GM19025 (cell line): Measurements from ENCODE around the gene RNF213.
"Not testable (repeated sequence)": the region's sequence is repeated elsewhere in the genome, so short reads cannot be mapped to it uniquely, and the experiment has no call there.

ENCODE experiments used
- ATAC-seq: cut with Tn5 transposase; IDR thresholded peaks from one replicate; pipeline ENCODE4 v1.9.1; 2021; ENCODE audit warnings: mild to moderate bottlenecking, low read depth, moderate library complexity; ENCODE audit not compliant: unreplicated experiment

Gene RNF213

DNA sequence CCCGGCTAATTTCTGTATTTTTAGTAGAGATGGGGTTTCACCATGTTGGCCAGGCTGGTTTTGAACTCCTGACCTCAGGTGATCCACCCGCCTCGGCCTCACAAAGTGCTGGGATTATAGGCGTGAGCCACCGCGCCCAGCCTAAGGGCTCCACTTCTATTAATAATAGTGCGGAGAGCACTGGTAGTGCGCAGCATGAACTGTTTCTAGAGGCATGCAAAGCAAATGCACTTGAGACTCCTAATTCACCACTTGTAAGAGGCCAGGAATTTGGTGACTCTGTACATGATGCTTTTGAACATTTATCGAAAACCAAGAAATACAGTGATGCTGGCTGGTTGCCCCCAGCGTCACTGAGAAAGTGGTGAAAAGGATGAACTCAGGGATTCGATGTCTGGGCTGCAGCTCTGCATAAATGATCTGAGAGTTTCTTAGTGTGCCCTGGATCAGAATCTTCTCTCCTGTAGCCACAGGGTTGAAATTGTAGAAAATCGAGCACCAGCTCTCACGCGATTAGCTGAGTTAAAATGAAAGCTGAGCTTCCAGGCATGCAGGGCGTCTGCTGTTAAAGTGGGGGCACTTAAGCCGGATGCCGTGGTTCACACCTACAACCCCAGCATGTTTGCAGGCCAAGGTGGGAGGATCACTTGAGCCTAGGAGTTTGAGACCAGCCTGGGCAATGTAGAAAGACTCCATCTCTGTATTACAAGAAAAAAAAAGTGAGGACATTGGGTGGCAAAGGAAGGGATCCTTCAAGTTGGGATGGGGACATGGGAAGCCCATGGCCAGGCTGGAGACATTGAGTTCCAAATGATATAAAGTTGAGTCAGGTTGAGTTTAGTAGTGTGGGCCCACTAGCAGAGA lies 4.8 kb downstream of the RNF213 start:
- no peak for ATAC-seq

DNA sequence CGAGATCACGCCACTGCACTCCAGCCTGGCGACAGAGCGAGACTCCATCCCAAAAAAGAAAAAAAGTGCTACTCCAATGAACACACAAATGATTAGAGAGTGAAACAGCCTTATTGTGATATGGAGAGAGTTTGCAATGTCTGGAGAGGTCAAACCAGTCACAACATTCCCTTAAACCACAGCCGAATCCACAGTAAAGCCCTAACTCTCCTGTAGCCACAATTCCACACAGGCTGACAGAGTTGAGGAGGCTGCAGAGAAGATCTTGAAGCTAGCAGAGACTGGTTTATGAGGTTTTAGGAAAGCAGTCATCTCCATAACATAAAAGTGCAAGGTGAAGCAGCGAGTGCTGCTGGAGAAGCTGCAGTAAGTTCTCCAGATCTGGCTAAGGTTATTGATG lies 6.7 kb downstream of the RNF213 start:
- no peak for ATAC-seq

GRCh38 chr17:80268427-80268826 lies 7.8 kb downstream of the RNF213 start:
- ATAC-seq = no peak

GRCh38 chr17:80269405-80269807 lies 8.8 kb downstream of the RNF213 start:
- no peak for ATAC-seq

- ATAC-seq = no peak
These were observed 9.5 kb downstream of the RNF213 start for GRCh38 chr17:80270104-80270503.

GRCh38 chr17:80270836-80271235 lies 10.2 kb downstream of the RNF213 start:
- ATAC-seq = no peak

DNA sequence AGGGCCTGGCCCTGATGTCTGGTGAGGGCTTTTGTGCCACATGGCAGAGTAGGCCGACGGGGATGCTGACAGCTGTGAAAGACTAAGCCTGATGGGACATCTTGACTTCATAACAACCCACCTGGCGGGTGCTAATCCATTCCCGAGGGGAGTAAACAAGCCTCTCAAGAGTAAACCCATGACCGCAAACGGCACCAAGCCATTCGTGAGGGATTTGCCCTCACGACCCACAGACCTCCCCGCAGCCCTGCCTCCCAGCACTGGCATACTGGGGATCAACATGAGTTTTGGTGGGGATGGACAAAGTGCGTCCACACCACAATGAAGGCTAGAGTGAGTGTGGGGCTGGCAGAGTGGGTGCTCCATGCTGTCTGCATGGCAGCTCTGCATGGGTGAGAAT lies 11.7 kb downstream of the RNF213 start:
- ATAC-seq = no peak

DNA sequence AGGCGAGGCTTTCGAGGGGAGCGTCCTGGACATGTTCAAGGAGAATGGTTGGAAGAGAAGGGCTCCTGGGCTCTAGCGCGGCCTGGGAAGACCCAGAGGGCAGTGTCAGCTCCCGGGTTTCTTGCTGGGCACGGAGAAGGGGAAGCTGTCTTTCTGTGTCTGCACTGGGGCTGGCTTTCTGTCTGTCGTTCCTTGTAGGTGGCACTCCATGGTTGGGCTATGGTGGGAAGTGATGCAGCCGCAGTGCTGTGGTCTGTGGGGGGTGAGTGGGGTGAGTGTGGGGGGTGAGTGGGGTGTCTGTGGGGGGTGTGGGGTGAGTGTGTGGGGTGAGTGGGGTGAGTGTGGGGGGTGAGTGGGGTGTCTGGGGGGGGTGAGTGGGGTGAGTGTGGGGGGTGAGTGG lies 13.7 kb downstream of the RNF213 start:
- no peak for ATAC-seq

- ATAC-seq = no peak
These were observed 14.3 kb downstream of the RNF213 start for GRCh38 chr17:80274871-80275449.

DNA sequence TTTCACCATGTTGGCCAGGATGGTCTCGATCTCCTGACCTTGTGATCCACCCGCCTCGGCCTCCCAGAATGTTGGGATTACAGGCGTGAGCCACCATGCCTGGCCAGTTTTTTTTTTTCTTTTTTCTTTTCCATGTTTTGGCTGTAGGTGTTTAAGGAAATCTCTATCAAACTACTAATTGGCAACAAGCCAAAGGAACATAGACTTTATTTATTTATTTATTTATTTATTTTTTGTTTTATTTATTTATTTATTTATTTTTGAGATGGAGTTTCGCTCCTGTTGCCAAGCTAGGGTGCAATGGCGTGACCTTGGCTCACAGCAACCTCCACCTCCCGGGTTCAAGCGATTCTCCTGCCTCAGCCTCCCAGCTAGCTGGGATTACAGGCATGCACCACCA lies 15.2 kb downstream of the RNF213 start:
- not testable (repeated sequence) for ATAC-seq

DNA sequence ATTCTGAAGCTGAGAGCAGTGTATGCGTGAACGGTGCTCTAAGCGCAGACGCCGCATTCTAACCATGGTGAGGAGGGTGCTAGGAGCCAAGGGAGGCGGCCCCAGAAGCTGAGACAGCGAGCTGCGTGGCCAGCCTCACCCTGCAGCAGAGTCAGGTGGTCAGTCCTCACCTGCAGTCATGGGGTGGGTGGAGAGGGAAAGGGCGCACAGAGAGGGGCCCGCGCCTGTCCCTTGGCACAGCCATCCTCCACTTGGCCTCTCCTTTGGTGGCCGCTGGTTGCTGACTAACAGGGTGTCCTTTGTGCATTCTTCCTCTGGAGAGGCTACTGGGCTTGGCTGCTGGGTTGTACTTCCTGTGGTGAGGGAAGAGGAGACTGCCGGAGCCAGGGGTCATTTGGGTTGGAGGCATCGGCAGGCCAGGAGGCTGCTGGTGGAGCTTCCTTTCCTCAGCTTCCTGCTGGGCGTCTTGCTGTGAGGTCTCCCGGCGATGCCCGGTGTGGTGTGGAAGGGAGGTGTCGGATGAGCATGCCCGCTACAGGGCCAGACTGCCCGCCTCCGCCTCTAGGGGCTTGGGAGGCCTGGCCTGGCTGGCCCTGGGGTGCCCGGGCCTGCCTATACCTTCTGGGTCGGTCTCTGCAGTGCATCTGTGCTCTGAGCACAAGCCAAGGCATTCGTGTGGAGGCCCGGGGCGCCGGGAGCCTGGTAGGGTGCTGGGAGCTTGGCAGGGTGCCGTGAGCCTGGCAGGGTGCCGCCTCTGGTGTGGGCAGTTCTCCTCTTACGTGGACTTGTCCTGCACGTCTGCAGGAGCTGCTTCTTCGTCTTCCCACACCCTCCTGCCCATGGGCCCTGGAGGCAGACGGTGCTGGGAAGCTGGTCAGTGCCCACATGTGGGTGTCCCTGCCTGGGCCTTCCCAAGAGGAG lies 17.4 kb downstream of the RNF213 start:
- ATAC-seq = no peak

- no peak for ATAC-seq
These were observed 19.2 kb downstream of the RNF213 start for GRCh38 chr17:80279895-80280294.

DNA sequence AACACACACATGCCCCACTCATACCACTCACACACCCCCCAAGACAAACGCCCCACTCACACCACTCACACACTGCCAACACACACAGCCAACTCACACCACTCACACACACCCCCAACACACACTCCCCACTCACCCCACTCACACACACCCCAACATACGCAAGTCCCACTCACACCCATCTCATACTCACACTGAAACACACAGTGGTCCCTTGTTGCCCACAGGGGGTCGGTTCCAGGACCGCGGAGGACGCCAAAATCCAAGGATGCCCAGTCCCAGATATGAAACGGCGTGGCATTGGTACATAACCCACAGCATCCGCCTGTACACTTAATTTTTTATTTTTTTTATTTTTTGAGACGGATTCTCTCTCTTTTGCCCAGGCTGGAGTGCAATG lies 20.9 kb downstream of the RNF213 start:
- ATAC-seq = no peak

GRCh38 chr17:80283116-80283852 lies 22.6 kb downstream of the RNF213 start:
- no peak for ATAC-seq

- ATAC-seq = no peak
These were observed 24.0 kb downstream of the RNF213 start for GRCh38 chr17:80284631-80285030.

DNA sequence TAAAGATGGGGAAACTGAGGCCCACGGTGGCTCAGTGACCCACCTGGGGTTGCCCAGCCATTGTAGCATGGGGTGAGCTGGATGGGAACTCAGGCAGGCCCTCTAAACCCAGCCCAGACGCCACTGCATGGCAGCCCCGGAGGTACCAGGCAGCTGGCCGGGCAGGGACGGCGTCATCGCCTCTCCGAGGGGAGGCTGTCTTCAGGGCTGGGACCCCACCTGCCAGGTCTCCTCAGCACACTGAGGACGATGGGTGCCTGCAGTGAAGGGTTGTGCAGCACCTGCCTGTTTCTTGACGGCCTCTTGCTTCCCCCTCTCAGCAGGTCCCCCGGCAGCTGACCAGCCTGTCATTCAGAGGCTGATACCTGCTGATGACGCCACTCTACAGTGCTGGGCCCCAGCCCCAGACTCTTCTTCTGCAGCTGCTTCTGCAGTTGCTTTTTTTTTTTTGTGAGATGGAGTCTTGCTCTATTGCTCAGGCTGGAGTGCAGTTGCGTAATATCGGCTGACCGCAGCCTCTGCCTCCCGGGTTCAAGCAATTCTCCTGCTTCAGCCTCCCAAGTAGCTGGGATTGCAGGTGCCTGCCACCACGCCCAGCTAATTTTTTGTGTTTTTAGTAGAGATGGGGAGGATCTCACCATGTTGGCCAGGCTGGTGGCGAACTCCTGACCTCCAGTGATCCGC lies 24.7 kb downstream of the RNF213 start:
- ATAC-seq = no peak

DNA sequence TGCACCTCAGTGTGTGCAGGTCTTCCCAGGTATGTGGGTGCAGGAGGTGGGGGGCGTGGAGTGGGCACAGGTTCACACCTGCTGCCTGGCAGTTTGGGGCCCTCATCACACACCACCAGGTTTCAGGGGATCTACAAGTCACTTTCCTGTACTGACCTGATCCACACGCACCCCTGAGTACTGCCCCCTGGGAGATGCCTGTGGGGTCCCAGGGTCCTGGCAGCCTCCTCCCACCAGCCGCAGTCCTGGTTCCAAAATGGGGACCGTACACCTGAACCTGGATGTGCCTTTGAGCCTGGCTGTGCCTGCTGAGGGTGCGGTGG lies 25.9 kb downstream of the RNF213 start:
- ATAC-seq = no peak

- no peak for ATAC-seq
These were observed 26.4 kb downstream of the RNF213 start for GRCh38 chr17:80287038-80287437.

DNA sequence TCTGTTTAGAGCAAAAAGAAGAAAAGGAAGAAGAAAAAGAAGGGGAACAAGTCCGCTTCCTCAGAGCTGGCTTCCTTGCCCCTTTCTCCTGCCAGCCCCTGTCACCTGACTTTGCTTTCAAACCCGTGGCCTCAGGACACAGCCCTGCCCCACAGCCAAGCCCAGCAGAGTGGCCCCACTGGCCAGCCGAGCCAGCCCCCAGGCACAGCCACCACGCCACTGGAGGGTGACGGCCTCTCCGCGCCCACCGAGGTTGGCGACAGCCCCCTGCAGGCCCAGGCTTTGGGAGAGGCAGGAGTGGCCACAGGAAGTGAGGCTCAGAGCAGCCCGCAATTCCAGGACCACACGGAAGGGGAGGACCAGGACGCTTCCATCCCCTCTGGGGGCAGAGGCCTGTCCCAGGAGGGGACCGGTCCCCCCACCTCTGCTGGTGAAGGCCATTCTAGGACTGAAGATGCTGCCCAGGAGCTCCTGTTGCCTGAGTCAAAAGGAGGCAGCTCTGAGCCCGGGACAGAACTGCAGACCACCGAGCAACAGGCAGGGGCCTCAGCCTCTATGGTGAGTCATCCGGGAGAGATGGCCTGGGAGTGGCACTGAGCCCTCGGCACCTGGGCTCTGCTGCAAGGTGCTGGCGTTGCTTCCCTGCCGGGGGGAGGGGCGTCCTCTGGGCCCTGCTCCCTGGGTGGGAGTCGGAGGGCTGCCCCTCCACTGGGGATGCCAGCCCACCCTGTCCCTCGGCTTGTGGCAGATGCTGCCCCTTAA lies 27.3 kb downstream of the RNF213 start:
- no peak for ATAC-seq
